ENCODE measurements around the gene MRM3. TPM values are rescaled to one million over a fixed set of nuclear protein-coding genes. Genes with fewer than 3 reads are reported as not detected.

The MRM3 gene
- total and polyA plus RNA-seq, 2 of the 4 experiments (the other 2 are of a cell fraction): 9.0 to 15.2 TPM

DNA sequence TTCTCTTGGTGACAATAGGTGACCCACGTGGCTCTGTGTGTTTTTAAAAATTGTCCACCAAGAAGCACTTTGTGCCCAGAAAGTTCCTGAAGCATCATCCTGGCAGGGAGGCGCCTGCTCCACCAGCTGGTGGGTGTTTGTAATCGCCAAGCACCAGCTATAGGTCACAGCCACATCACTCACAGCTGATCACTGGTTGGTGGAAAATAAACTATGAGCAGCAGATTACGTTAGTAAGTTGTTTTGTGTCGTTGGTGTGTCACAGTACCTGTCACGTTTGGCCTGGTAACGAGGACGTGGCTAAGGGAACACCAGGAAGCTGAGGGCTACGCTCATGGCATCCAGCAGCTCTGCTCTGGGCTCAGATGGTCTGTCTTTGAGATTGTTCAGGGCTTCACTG is 10.1 kb downstream of the MRM3 start:
- H3K9me3 ChIP-seq (ENCODE audit: control insufficient read depth, insufficient read depth, low read length): no peaks in the 10 kb centered on the region
- ChIA-PET CTCF (no interaction called here), POLR2A (ENCODE audit: unreplicated experiment) (interaction anchor here (0.6 kb wide), 1 partner anchor 173 kb away, joined by 5 read pairs; no protein-coding TSS in a partner anchor)
- H4K91ac ChIP-seq (ENCODE audit: insufficient read depth, low read depth, low read length): no peak overlapping the region
- H2BK15ac ChIP-seq (ENCODE audit: low read depth, low read length): no peak overlapping the region
- no peak overlapping the region for H2AK5ac ChIP-seq (ENCODE audit: low read depth, low read length)
- H3K18ac ChIP-seq (ENCODE audit: low read depth, low read length): no peak overlapping the region
- H2AK9ac ChIP-seq (replicated peaks; ENCODE audit: low read depth, low read length, poor library complexity): peak overlapping the region; percentile 60
- TF ChIP-seq BHLHE40 (IDR thresholded peaks at IDR 0.05; ENCODE audit: low read depth, low read length): peak; percentile 49
- TF ChIP-seq NFE2L2 (IDR thresholded peaks at IDR 0.05; ENCODE audit: low read depth, low read length): no peak
- no peak for TF ChIP-seq RFX5 (IDR thresholded peaks at IDR 0.05; ENCODE audit: low read depth, low read length)
- H3K9me1 ChIP-seq (ENCODE audit: insufficient read depth, low read length): peaks cover 7% of the 10 kb centered on the region; the same call in 1 of the 2 replicates
- no peak overlapping the region for H2BK20ac ChIP-seq (ENCODE audit: low read depth, low read length)
- no peak for ATAC-seq (ENCODE audit: low read depth)
- H3K4me2 ChIP-seq (ENCODE audit: low read depth, low read length): no peak overlapping the region
- H2AFZ ChIP-seq (replicated peaks; ENCODE audit: low read length, poor library complexity): no peak overlapping the region
- intact Hi-C loops (cut with micrococcal nuclease): loop anchor here (10.0 kb wide), 1 partner anchor 113 kb away; no protein-coding TSS in a partner anchor
- H3K27ac ChIP-seq (ENCODE audit: insufficient read depth, low read length): no peak overlapping the region
- H3K79me1 ChIP-seq (ENCODE audit: low read depth in 1 of 2, low read length in 2 of 2): peaks cover 11 to 42% of the 10 kb centered on the region in 2 experiments; a peak in 3 of 4 replicates
- dilution Hi-C loops (cut with HindIII; ENCODE audit: low sequenced_read_pairs, unreplicated experiment): loop anchor here (25.0 kb wide), 1 partner anchor 195 kb away; the partner anchor contains the start of genes NXN and TIMM22
- no peak overlapping the region for H3K9ac ChIP-seq (ENCODE audit: low read depth, low read length)
- H4K8ac ChIP-seq (ENCODE audit: low read depth in 2 of 2, low read length in 2 of 2): no peak overlapping the region
- H3K4me3 ChIP-seq (ENCODE audit: insufficient read depth, low read depth, low read length): no peak overlapping the region
- H2BK5ac ChIP-seq (ENCODE audit: low read depth, low read length, poor library complexity, severe bottlenecking): no peak overlapping the region
- WGBS, 2 experiments (ENCODE audit: extremely low coverage in 2 of 2, insufficient read length in 1 of 2): 100% methylated on average over 1 of the region's 9 CpGs; no CpG with 5 or more reads in 1 of the 2 experiments
- H3K14ac ChIP-seq (replicated peaks; ENCODE audit: low read depth, low read length): no peak overlapping the region
- BruUV-seq (replicated peaks): no TSS peak
- peaks cover 39% of the 10 kb centered on the region for H3K36me3 ChIP-seq (ENCODE audit: control insufficient read depth, insufficient read depth, low read length)
- H4K5ac ChIP-seq (ENCODE audit: low read depth, low read length): no peak overlapping the region
- no peak overlapping the region for H3K4ac ChIP-seq (ENCODE audit: low read depth, low read length)
- in situ Hi-C loops (cut with MboI; ENCODE audit: low sequenced_read_pairs): no loop called here
- no peak overlapping the region for H2BK120ac ChIP-seq (ENCODE audit: low read depth, low read length)
- H4K20me1 ChIP-seq (ENCODE audit: insufficient read depth, low read length): peaks cover 15% of the 10 kb centered on the region
- H3K23ac ChIP-seq (ENCODE audit: low read depth, low read length): no peak overlapping the region
- H3K27me3 ChIP-seq (ENCODE audit: control insufficient read depth, insufficient read depth, low read length): no peaks in the 10 kb centered on the region
- peaks cover 14% of the 10 kb centered on the region; the same call in 1 of the 2 replicates for H3K4me1 ChIP-seq (ENCODE audit: control insufficient read depth, insufficient read depth, low read length)
- H3K56ac ChIP-seq (ENCODE audit: extremely low read depth, insufficient read depth, low read length): no peak overlapping the region
- peak; percentile 56 for DNase-seq

Data from IMR-90 (cell line).